ENCODE data around the gene PHACTR3.

Gene PHACTR3

DNA sequence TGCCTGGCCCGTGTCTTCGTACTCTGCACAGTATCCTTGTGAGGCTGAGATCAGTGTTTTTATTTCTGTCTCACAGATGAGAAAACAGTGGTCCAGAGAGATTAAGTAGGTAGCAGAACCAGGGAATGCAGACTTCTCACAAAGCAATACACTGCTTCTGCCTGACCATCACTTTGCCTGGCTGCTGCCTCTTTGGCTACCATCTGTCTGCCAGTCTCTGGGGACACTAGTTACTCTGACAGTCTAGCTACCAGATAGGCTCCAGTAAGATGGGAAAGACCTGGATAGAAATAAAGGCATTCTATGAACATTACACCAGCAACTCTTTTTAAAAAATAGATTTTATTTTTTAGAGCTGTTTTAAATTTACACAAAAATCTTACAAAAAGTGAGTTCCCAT lies 96.9 kb downstream of the PHACTR3 start:
- peak in 1 of 14 donors; percentile 86 for DNase-seq

DNA sequence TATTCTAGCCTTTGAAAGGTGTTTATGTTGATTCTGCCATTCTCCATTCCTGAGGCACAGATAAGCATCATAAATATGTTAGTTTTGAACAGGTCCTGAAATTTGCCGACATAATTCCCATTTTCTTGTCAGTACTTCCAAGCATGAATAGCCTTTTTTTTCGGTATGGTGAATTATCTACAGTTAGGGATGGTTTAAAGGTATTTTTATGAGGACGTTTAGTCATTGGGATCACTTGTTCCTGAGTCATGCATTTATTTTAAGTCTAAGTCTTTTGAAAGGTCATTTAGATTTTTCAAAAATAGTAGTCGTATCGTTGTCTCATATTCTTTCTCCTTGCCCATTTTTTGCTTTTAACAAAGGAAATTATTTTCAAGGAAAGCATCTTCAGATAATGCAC lies 98.7 kb downstream of the PHACTR3 start:
- no peak for DNase-seq

DNA sequence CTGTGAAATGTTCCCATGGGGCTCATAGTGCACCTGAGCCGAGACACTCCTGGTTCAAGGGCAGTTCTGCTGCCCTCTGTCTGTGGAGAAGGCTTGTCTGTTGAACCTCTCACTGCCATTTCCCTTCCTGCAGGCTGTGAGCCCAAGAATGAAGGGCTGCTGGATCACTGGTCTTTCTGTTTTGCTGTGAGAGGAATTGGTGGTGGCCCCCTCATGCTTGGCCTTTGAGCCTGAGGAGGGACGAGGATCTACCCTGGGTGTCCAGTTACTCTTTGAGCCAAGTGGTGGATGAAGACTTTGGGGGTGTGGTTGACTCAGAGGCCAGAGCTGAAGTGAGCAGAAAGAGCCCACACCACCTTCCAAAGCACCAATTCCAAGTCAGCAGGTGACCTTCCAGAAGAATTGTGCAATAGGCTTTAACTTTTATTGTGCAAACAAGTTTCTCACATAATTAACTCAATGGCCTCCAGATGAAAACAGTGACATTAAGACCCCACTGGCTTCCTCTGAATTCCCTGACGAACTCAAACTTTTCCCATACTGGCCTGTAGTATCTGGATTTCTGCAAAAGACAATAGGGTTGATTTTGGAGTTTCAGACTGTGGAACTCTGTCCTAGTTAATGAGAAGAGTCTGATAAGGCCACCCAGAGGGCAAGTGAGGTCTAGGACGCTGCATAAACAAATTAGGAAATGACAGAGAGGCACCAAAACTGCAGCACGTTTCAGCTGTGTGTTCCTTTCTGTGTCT lies 101.5 kb downstream of the PHACTR3 start:
- DNase-seq, result no peak

DNA sequence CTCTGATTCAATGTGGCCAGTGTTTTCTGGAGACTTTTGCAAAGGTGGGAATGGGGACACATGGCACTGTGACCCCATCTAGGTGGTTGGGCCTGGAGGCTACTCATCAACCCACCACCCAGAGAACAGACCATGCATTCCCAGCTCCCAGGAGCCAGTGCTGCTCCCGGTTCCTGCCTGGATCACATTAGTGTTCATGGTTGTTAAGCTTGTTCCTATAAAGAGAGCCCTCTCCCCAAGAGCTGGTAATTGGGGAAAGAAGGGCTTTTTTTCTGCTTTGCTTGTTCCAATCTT lies 102.0 kb downstream of the PHACTR3 start:
- no peak for DNase-seq

DNA sequence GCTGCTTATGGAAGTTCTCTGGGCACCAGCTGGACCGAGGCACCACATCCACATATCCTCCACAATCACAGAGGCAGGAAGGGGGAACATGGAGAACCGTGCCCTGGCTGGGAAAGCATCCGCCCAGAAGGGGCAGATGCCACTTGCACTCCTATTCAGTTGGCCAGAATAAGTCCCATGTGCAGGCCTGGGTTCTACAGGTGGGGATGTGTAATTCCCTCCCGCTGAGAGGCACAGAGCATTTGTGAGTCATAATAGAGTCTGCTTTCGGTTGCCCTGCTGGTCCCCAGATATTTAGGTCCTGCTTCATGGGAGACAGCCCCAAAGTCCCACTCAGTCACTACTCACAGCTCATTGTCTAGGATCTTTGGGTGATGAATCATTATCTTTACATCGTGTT lies 104.0 kb downstream of the PHACTR3 start:
- DNase-seq, result no peak

DNA sequence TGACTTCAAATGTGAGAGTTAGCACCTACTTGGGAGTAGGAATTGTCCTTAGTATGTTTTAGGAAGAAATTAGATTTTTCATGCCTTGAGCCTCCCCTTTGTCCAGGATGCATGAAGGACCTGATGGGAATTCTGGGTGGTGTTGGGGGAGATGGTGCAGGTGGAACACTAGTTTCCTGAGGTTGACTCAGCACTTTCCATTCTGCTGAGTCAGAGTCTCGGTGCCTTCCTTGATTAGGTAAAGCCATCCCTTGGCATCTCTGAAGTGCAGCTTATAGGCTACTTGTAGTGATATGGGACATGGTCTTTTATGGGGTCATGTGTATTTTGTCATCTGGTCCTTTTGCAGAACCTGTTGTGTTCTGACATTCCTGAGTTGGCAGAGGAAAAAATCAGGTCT lies 105.3 kb downstream of the PHACTR3 start:
- no peak for DNase-seq

DNA sequence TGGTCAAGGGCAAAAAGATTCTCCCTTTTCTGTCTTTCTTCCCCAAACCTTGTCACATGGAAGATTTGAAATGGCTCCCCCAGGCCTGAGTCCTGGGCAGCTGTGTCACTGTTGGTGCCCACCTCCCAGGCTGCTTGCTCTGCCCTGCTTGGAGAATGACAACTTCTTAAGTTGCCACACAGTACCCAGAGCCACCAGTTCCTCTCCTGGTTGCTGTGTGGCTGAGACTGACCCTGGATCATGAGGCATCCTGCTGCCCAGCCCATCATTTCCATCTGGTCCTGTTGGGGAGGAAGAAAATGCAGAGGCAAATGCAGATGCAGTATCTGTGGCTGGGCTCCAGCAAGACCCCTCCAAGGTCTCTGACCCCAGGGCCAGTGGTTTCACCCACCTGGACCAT lies 113.7 kb downstream of the PHACTR3 start:
- no peak for DNase-seq

DNA sequence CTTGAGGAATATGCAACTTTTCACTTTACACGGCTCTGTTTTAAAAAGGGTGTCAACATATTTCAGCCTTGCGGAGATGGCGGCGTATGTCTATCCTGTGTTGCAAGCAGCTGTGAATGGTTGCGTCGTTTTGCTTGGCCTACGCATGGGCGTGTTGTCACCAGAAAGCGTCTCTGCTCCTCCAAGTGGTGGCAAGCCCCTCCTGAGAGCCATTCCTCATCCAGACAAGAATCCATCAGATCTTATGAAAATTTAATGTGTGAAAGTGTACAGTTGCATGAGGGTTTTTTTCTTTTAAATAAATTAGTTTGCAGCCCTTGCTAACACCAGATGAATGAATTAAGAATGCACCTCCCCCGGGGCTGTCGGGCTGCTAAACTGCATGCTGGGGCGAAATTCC lies 114.4 kb downstream of the PHACTR3 start:
- no peak for DNase-seq

DNA sequence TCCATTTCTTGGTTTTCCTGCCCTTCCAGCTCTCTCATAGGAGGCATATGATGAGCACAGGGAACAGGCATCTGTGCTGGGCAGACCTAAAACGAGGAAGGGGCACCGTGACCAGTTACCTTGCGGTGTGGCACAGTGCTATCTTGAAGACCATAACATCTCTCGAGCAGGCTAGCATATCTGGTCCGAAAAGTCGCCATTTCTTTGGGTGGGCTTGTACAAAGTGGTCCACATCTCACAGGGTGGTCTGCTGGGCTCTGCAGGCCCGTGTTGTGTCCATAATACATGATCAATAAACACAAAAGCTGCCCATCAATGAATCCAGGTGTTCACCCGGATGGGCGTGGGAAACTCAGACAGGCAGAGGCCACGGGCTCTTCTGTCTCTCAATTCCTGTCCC lies 115.7 kb downstream of the PHACTR3 start:
- DNase-seq, result no peak

DNA sequence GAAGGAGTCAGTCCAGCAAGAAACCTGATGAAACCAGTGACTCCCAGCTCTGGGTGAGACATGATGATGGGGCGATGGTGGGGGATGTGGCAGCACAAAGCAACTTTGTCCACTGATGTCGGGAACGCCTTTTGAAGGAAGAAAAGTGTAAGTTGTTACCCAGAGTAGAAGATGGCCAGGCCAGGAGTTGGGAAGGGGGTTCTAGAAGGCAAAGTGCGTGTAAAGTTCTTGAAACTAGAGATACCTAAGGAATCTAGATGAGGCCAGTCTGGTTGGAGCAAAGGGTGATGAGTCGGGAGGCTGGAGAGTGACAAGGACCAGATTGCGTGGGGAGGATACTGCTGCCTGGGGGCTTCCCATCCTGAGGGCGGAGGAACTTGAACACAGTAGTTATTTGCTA lies 117.0 kb downstream of the PHACTR3 start:
- DNase-seq, result no peak

DNA sequence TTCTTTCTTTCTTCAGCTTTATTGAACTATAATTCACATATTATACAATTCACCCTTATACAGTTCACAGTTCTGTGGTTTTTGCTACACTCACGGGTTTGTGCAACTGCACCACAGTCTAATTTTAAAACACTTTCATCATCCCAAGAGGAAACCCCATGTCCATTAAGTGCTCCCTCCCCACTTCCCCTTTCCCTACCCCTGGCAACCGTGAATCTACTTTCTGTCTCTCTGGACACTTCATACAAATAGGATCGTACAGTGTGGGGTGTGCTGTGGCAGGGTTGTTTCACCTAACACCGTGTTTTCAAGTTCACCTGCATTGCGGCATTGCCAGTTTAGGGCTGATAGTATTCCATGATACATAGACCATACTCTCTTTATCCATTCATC lies 118.8 kb downstream of the PHACTR3 start:
- DNase-seq, result no peak

DNA sequence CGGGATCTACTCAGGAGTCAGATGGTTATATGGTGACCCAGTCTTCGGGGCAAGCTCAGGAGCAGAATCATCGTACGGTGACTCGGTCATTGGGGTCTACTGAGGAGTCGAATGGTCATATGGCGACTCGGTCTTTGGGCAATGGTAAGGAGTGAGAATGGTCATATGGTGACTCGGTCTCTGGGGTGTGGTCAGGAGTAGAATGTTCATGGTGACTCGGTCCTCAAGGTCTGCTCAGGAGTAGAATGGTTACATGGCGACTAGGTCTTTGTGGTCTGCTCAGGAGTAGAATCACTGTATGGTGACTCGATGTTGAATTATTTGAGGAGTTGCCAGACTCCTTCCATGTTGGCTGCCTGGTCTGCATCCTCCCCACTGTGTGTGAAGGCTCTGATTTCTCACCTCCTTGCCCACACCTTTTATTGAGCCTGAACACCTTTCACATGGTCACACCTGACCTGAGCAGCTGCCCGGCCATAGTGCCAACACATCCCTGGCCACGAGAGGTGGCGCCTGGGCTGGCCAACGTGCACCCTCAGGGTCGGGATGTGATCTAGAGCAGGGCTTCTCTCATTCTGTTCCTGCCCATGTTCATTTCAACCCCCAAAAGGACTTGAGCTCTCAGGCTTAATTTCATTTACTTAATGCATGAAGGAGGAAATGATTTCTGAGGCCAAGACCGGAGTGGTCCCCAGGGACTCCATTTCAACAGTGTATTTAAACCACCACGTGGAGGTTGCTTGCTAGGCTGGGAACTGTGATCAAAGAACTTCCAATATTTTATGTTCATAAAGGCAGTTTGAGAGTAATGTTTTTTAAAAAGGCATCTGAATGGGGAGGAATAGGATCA lies 119.5 kb downstream of the PHACTR3 start:
- no peak for DNase-seq

DNA sequence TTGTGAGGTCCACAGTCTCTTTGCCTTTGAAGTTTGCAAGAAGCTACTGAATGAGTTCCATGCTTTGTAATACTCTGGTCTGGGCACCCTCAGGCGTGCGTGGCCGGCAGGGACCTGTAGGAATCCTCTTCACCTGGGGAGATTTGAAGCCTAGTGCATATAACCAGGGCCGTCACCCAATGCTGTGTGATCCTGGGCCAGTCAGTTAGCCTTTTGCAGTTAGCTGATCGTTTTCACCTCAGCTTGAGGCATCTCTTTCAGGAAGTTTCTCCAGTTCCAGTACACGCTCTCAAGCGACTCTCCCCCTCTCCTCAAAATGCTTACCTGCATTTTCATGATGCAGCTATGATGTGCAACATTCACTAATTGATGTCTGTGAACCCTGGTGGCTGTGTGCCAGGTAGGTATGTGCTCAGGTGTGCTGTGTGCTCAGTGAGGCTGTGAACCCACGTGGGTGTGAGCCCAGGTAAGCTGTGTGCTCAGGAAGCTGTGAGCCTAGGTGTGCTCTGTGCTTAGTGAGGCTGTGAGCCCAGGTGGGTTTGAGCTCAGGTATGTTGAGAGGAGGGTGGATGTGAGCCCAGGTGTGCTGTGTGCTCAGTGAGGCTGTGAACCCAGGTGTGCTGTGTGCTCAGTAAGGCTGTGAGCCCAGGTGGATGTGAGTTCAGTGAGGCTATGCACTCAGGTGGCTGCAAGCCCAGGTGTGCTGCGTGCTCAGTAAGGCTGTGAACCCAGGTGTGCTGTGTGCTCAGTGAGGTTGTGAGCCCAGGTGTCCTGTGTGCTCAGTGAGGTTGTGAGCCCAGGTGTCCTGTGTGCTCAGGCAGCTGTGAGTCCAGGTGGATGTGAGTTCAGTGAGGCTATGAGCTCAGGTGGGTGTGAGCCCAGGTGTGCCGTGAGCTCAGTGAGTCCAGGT lies 120.4 kb downstream of the PHACTR3 start:
- DNase-seq, result no peak

DNA sequence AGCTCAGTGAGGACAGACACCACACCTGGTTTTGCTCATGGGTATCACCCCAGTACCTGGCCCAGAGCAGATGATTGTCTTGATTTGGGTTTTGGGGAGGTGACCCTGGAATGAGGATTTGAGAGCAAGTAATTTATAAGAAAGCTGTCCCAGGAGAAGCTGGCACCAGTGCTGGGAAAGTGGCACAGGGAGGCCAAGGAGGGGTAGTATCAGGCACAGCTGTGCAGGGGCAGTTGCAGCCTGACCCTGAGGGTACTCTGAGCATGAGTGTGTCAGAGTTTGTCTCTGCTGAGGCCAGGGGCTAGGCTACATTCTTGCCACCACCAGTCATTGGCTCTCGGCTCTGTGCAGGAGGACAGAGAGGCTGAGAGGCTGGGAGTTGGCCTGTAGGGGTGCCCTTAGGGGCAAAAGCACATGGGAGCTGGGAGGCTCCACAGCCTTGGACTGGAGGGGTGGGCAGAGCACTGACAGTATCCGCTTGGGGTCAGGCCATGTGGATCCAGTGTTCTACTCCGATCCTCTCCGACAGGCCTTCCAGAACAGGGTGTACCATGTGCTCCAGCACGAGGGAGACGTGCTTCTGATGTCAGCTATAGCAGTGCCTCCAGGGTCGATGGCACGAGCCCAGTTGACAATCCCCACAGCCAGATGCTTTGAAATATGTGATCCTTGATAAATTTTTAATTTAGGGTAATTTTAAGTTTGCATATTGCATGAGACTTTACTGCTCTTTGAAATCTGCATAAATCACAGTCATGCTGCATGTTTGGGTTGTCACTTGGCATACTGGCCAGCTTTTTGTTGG lies 121.3 kb downstream of the PHACTR3 start:
- DNase-seq, result no peak

DNA sequence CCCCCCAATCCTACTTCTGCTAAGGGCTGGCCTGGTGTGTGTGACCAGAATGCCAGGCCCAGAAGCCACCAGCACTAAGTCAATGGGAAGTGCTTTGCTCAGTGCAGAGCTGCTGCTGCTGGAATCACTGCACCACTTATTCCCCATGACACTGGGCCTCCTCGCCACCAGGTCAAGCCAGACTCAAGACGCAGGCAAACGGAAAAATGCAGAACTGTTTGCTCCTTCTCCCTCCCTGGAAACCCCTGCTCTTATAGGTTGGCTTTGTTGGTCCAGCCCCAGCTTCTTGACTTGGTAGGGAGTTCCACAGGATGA lies 121.9 kb downstream of the PHACTR3 start:
- no peak for DNase-seq

DNA sequence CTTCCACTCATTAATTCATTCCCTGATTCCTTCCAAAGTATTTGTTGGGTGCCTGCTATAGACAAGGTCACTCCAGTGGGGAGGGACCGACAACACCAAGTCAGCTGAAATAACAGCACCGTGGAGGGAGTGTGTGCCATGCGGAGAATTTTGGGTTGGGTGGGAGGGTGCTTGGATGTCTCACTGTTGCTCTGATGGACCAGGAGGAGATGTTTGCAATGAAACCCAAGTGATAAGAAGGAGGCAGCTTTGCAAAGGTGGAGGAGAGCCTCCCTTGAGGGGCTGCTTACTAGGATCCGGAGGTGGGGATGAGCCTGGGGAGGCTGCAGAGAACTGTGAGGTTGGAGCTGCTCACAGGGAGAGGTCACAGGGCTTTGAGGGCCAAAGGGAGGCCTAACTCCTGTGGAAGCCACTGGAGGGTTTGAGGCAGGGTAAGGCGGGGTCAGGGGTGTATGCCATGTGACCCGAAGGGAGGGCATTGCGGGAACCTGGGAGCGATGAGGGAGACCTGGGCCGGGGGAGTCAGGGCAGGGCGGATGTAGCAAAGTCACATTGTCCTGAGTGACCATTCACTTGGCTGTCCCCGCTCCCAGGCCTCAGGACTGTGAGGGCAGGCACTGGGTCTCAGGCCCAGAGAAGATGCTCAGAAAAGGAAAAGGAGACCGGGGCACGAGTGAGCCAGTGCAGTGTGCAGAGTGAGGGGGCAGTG lies 124.5 kb downstream of the PHACTR3 start:
- no peak for DNase-seq

DNA sequence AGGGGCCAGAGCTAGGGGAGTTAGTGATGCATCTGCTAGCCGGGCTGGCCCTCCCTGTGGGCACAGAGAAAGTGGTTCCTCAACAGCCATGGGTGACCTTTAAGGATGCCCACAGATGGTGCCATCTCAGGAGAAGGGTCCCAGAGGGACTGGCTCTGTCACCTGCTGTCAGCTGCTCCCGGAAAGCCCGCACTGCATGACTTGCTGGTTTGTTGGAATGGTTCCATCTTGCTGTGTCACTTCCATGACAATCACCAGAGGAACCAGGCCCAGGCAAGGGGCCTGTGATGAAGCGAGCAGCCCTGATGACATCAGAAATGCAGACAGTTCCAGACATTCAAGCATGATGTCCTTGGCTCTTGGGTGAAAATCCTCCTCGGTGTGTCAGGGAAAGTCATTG lies 125.2 kb downstream of the PHACTR3 start:
- peak in 1 of 14 donors; percentile 24 for DNase-seq

DNA sequence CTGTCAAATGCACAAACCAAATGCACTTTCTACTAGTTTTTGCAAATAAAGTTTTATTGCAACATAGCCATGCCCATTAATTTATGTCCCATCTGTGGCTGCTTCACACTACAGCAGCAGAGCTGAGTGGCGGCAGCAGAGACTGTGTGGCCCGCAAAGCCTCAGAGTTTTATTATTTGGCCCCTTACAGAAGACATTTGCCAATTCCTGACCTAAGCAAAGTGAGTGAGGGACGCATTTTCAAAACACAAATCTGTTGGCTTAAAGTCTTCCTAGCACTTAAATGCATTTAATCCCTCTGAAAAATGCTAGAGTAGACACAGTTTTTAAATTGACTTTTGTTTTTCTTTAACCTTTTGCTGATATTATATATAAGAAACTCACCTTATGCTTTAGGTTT lies 126.4 kb downstream of the PHACTR3 start:
- peak in 1 of 14 donors; percentile 32 for DNase-seq

DNA sequence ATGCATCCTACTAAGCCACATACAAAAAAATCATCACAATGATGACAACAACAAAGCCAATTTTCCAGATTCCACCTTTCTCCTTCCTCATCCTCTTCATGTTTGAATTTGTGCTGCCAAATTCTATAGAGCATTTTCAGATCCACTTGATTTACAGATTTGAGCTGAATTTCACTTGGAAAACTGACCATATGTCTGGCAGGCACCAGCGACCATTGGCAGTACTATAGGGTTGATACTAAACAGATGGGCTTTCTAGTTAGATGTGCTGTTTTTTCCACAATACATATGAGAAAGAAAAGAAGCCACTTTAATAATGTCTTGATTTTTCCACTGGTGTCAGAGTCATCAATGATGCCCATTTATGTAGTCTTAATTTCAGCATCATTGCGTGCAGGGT lies 127.0 kb downstream of the PHACTR3 start:
- peak in 1 of 14 donors; percentile 75 for DNase-seq

DNA sequence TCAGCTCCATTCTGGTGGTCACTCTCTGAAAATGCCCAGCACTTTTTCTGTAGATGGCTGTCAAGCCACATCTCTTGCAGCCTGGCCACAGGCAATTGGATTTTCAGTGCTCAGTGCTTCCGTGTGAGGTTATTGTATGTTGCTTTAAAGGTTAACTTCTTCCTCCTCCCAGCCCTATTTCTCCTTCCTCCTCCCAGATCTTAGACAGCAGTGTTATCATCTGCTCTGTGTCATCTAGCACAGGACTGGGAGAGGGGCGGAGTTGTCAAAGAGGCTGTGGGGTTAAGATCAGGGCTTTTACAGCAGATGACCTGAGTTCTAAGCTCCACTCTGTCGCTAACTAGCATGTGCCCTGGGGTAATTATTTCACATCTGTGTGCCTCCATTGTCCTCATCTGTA lies 129.0 kb downstream of the PHACTR3 start:
- DNase-seq, result peak in 1 of 14 donors; percentile 7

DNA sequence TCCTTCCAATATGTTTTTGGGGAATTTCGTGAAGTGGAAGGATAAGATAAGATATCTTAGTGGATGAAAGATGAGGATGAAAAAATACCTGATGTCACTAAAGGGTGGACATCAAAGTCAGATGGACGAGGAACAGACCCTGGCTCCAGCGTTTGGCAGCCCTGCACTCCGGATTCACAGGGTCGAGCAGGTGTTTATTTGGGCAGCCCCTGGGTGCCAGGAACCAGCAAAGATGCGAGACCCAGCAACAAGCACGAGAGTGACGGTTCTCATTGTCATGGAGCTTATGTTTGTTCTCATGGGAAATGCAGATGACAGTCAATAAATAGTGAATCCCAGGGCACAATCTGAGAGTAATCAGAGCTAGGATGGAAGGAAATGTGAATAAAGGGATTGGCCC lies 131.1 kb downstream of the PHACTR3 start:
- DNase-seq, result no peak

DNA sequence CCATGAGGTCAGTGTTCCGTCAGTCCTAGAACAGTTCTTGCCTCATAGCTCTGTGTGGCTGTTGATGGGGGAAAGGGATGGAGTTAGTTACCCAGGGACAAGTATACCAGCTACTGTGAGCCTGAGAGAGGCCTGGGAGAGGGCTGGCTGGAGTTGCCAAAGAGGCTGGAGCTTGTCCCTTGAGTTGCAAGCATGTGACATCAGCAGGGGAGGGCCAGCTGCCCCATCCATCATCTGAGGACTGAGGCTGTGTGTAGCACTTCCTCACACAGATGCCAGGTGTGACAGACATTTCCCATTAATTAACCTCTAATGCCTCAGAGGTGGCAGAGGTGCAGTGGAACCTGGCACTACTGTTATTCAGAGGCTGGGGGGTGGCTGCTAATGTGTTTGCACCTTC lies 131.6 kb downstream of the PHACTR3 start:
- peak in 5 of 14 donors; percentile 13 to 73 (median 28) for DNase-seq

Measured in C1 segment of cervical spinal cord (tissue), 14 donors.